Sigmoid colon (tissue), 4 donors: ENCODE data around the gene SPOCK1.

Experiments used
- CTCF ChIP-seq, 4 experiments: fragments of 450-650 bp in 3 of 4; fragments of 200-600 bp in 1 of 4; IDR thresholded peaks; one replicate each; pipeline ENCODE4 v1.5.1; 2016 to 2019; ENCODE audit warnings: antibody characterized with exemption in 4 of 4, mild to moderate bottlenecking in 3 of 4, moderate library complexity in 2 of 4
- EP300 ChIP-seq, 4 donors: sonication (generic); formaldehyde crosslinking; IDR thresholded peaks; one replicate each; pipeline ENCODE4 v1.6.1; 2017; ENCODE audit warnings: antibody characterized with exemption in 4 of 4
- POLR2A ChIP-seq, 2 donors: fragments of 450-650 bp; IDR thresholded peaks; one replicate each; pipeline ENCODE4 v1.6.1; 2016; ENCODE audit warnings: antibody characterized with exemption in 2 of 2, mild to moderate bottlenecking in 2 of 2, moderate library complexity in 2 of 2
- POLR2AphosphoS5 ChIP-seq, 4 donors: sonication (generic); formaldehyde crosslinking; IDR thresholded peaks; one replicate each; pipeline ENCODE4 v1.6.1; 2017; ENCODE audit warnings: antibody characterized with exemption in 4 of 4

- TF ChIP-seq CTCF (IDR thresholded peaks at IDR 0.05) (no peak), POLR2AphosphoS5 (IDR thresholded peaks at IDR 0.05) (no peak), EP300 (IDR thresholded peaks at IDR 0.05) (no peak), POLR2A (IDR thresholded peaks at IDR 0.05) (no peak)
Measured at GRCh38 chr5:137316346-137316736, 182.8 kb downstream of the SPOCK1 start.
